Thymus (tissue), 11 donors: Measurements from ENCODE around the gene ST7L. TPM values are rescaled to one million over a fixed set of nuclear protein-coding genes. Genes with fewer than 3 reads are reported as not detected.

Source experiments
- DNase-seq, 9 donors: peaks; one replicate each; pipeline ENCODE4 v3.0.0-alpha.2; 2013; ENCODE audit warnings: low spot score in 9 of 9, low read depth in 6 of 9, missing footprints in 1 of 9
- H3K27ac ChIP-seq, 2 donors: one replicate each; pipeline ENCODE4 v1.5.1; 2013; ENCODE audit warnings: control low read depth in 1 of 2, low read depth in 1 of 2, low read length in 1 of 2, mild to moderate bottlenecking in 1 of 2, moderate library complexity in 1 of 2
- H3K27me3 ChIP-seq, 2 donors: one replicate each; pipeline ENCODE4 v1.5.1; 2013; ENCODE audit warnings: low read length in 1 of 2; ENCODE audit not compliant: control insufficient read depth in 2 of 2, insufficient read depth in 1 of 2
- H3K36me3 ChIP-seq, 2 donors: one replicate each; pipeline ENCODE4 v1.5.1; 2013; ENCODE audit warnings: low read length in 1 of 2, mild to moderate bottlenecking in 1 of 2, moderate library complexity in 1 of 2; ENCODE audit not compliant: control insufficient read depth in 2 of 2, insufficient read depth in 2 of 2
- H3K4me1 ChIP-seq, 2 donors: one replicate each; pipeline ENCODE4 v1.5.1; 2013; ENCODE audit warnings: low read length in 2 of 2; ENCODE audit not compliant: control insufficient read depth in 2 of 2, insufficient read depth in 2 of 2
- H3K4me3 ChIP-seq, 2 donors: one replicate each; pipeline ENCODE4 v1.5.1; 2013; ENCODE audit warnings: low read length in 2 of 2, control low read depth in 1 of 2, mild to moderate bottlenecking in 1 of 2
- H3K9me3 ChIP-seq, 2 donors: one replicate each; pipeline ENCODE4 v1.5.1; 2013; ENCODE audit warnings: low read length in 1 of 2, mild to moderate bottlenecking in 1 of 2; ENCODE audit not compliant: control insufficient read depth in 2 of 2, insufficient read depth in 1 of 2
- WGBS: extraction: QIAGEN DNeasy Blood & Tissue Kit; methylation state at CpG from one replicate; pipeline ENCODE4 v1.1.7; 2013; 5-methylcytosine and 5-hydroxymethylcytosine counted together
- polyA plus RNA-seq: library from polyadenylated mRNA; stranded (reverse); fragments of 200-250 nt; gene quantifications from one replicate; pipeline ENCODE4 v1.2.3, GENCODE V29; 2013
- total RNA-seq: library from RNA; stranded (reverse); fragments of 120-200 nt; gene quantifications from one replicate; pipeline ENCODE4 v1.2.4, GENCODE V29; 2013
- donor health status: healthy.

ST7L gene
- total and polyA plus RNA-seq, 2 donors, result 13.4 to 13.9 TPM

GRCh38 chr1:112517646-112518045 is 101.3 kb downstream of the ST7L start:
- Histone ChIP-seq H3K9me3 (peaks cover 0 to 1% of the 10 kb centered on the region in 2 donors), H3K27me3 (peaks cover 0 to 12% of the 10 kb centered on the region in 2 donors), H3K36me3 (no peaks in the 10 kb centered on the region), H3K4me1 (no peaks in the 10 kb centered on the region), H3K4me3 (no peak overlapping the region), H3K27ac (no peak overlapping the region)
- DNase-seq, result no peak
- 94% methylated on average over 2 of the region's 2 CpGs for WGBS

GRCh38 chr1:112517231-112517630 is 101.7 kb downstream of the ST7L start:
- DNase-seq, result no peak
- WGBS, result 98% methylated on average over 9 of the region's 9 CpGs

GRCh38 chr1:112516141-112516540 is 102.8 kb downstream of the ST7L start:
- peaks cover 0 to 1% of the 10 kb centered on the region in 2 donors for H3K9me3 ChIP-seq
- H3K4me3 ChIP-seq, result no peak overlapping the region
- no peak for DNase-seq
- H3K36me3 ChIP-seq, result no peaks in the 10 kb centered on the region
- 98% methylated on average over 14 of the region's 14 CpGs for whole genome bisulfite sequencing
- peaks cover 0 to 25% of the 10 kb centered on the region in 2 donors for H3K27me3 ChIP-seq
- no peak overlapping the region for H3K27ac ChIP-seq
- H3K4me1 ChIP-seq, result no peaks in the 10 kb centered on the region

More at GRCh38 chr1:112517231-112517630, 101.7 kb downstream of the ST7L start:
- no peaks in the 10 kb centered on the region for H3K4me1 ChIP-seq
- no peak overlapping the region for H3K27ac ChIP-seq
- H3K4me3 ChIP-seq, result no peak overlapping the region
- peaks cover 0 to 16% of the 10 kb centered on the region in 2 donors for H3K27me3 ChIP-seq
- H3K36me3 ChIP-seq, result no peaks in the 10 kb centered on the region
- peaks cover 0 to 1% of the 10 kb centered on the region in 2 donors for H3K9me3 ChIP-seq

GRCh38 chr1:112515311-112516009 is 103.5 kb downstream of the ST7L start:
- DNase-seq, result no peak
- 95% methylated on average over 2 of the region's 2 CpGs for WGBS
- Histone ChIP-seq H3K4me1 (no peaks in the 10 kb centered on the region), H3K9me3 (peaks cover 0 to 1% of the 10 kb centered on the region in 2 donors), H3K4me3 (no peak overlapping the region), H3K36me3 (no peaks in the 10 kb centered on the region), H3K27ac (no peak overlapping the region), H3K27me3 (peaks cover 2 to 32% of the 10 kb centered on the region in 2 donors)

GRCh38 chr1:112514901-112515300 is 104.0 kb downstream of the ST7L start:
- H3K9me3 ChIP-seq, result peaks cover 0 to 1% of the 10 kb centered on the region in 2 donors
- no peaks in the 10 kb centered on the region for H3K36me3 ChIP-seq
- 98% methylated on average over 12 of the region's 12 CpGs for WGBS
- H3K4me3 ChIP-seq, result no peak overlapping the region
- no peak for DNase-seq
- no peak overlapping the region for H3K27ac ChIP-seq
- peaks cover 8 to 38% of the 10 kb centered on the region in 2 donors for H3K27me3 ChIP-seq
- no peaks in the 10 kb centered on the region for H3K4me1 ChIP-seq

GRCh38 chr1:112513112-112513870 is 105.7 kb downstream of the ST7L start:
- Histone ChIP-seq H3K4me3 (no peak overlapping the region), H3K4me1 (peaks cover 2 to 5% of the 10 kb centered on the region in 2 donors), H3K27ac (no peak overlapping the region), H3K36me3 (no peaks in the 10 kb centered on the region), H3K9me3 (peaks cover 0 to 1% of the 10 kb centered on the region in 2 donors), H3K27me3 (peaks cover 21 to 54% of the 10 kb centered on the region in 2 donors)
- no peak for DNase-seq
- WGBS, result 90% methylated on average over 9 of the region's 9 CpGs

GRCh38 chr1:112511897-112512296 is 107.0 kb downstream of the ST7L start:
- peaks cover 9 to 13% of the 10 kb centered on the region in 2 donors for H3K4me1 ChIP-seq
- WGBS, result 77% methylated on average over 2 of the region's 2 CpGs
- no peak overlapping the region for H3K27ac ChIP-seq
- H3K27me3 ChIP-seq, result peaks cover 32 to 68% of the 10 kb centered on the region in 2 donors
- no peak overlapping the region for H3K4me3 ChIP-seq
- H3K9me3 ChIP-seq, result no peaks in the 10 kb centered on the region
- no peak for DNase-seq
- no peaks in the 10 kb centered on the region for H3K36me3 ChIP-seq

- no peak for DNase-seq
- Histone ChIP-seq H3K36me3 (no peaks in the 10 kb centered on the region), H3K27me3 (peaks cover 37 to 83% of the 10 kb centered on the region in 2 donors), H3K4me1 (peaks cover 9 to 13% of the 10 kb centered on the region in 2 donors), H3K4me3 (no peak overlapping the region), H3K27ac (no peak overlapping the region), H3K9me3 (no peaks in the 10 kb centered on the region)
- WGBS, result 85% methylated on average over 7 of the region's 7 CpGs
Observed at GRCh38 chr1:112510340-112510739, 108.6 kb downstream of the ST7L start.

GRCh38 chr1:112509660-112510178 is 109.2 kb downstream of the ST7L start:
- Histone ChIP-seq H3K36me3 (no peaks in the 10 kb centered on the region), H3K4me3 (no peak overlapping the region), H3K4me1 (peaks cover 9 to 13% of the 10 kb centered on the region in 2 donors), H3K9me3 (no peaks in the 10 kb centered on the region), H3K27me3 (peaks cover 40 to 90% of the 10 kb centered on the region in 2 donors), H3K27ac (no peak overlapping the region)
- WGBS, result 45% methylated on average over 16 of the region's 16 CpGs
- no peak for DNase-seq
